Body of pancreas (tissue), 4 donors: Measurements from ENCODE around the gene KRTAP10-12.

Experiments used
- CTCF ChIP-seq, 7 experiments: fragments of 450-650 bp in 4 of 7; fragments of 200-600 bp in 3 of 7; sonication (generic) in 3 of 7; IDR thresholded peaks; one replicate each; pipeline ENCODE4 v1.5.1; 2016 to 2019; ENCODE audit warnings: antibody characterized with exemption in 7 of 7
- POLR2A ChIP-seq, 3 donors: fragments of 450-650 bp; IDR thresholded peaks; one replicate each; pipeline ENCODE4 v1.6.1; 2016; ENCODE audit warnings: antibody characterized with exemption in 3 of 3, mild to moderate bottlenecking in 2 of 3

- TF ChIP-seq POLR2A (IDR thresholded peaks at IDR 0.05) (no peak), CTCF (IDR thresholded peaks at IDR 0.05) (no peak)
Observed at GRCh38 chr21:44726826-44727225, 29.9 kb downstream of the KRTAP10-12 start.
